ENCODE data around the gene RGS12. TPM values are rescaled to one million over a fixed set of nuclear protein-coding genes. Genes with fewer than 3 reads are reported as not detected.

The RGS12 gene
- total and polyA plus RNA-seq, 2 of the 13 experiments (the other 11 are each of a cell fraction or from before 2014, with no cell fraction given): 21.0 to 27.7 TPM

- Histone ChIP-seq H3K9ac (ENCODE audit: insufficient read depth, low read depth, low read length) (no peak overlapping the region), H3K27ac (ENCODE audit: extremely low read length, insufficient read depth, low read length) (no peak overlapping the region), H3K4me1 (ENCODE audit: insufficient read depth, low read length) (peaks cover 57% of the 10 kb centered on the region), H3K4me2 (ENCODE audit: low read depth, low read length) (peak overlapping the region; percentile 28; the same call in 1 of the 2 replicates), H3K79me2 (ENCODE audit: insufficient read depth, low read length) (peaks cover 13% of the 10 kb centered on the region), H4K20me1 (ENCODE audit: insufficient read depth, low read length) (no peaks in the 10 kb centered on the region), H3K36me3 (replicated peaks in 1 of 2; ENCODE audit: control insufficient read depth in 1 of 2, insufficient read depth in 2 of 2, low read length in 2 of 2) (no peaks in the 10 kb centered on the region), H3K9me3 (ENCODE audit: low read length) (no peaks in the 10 kb centered on the region), H3K4me3 (replicated peaks in 1 of 3; ENCODE audit: insufficient read depth in 1 of 3, low read depth in 2 of 3, low read length in 3 of 3) (peak overlapping the region in 1 of 3 experiments; percentile 20; a peak in 1 of 6 replicates), H2AFZ (ENCODE audit: low read length) (no peak overlapping the region), H3K27me3 (ENCODE audit: control insufficient read depth in 1 of 2, insufficient read depth in 2 of 2, low read length in 2 of 2) (peaks cover 1 to 17% of the 10 kb centered on the region in 2 experiments; a peak in 2 of 5 replicates)
- no TSS peak for BruUV-seq (replicated peaks)
- ChIA-PET POLR2A (no interaction called here), CTCF (ENCODE audit: low intra/inter-chr PET ratio, low total read pairs) (no interaction called here)
- TF ChIP-seq HNF4A (CRISPR knock-in tag; IDR thresholded peaks at IDR 0.05) (peak; percentile 24; the same call in 1 of the 2 replicates), ZNF709 (CRISPR knock-in tag; IDR thresholded peaks at IDR 0.05) (no peak), ZNF687 (CRISPR knock-in tag; IDR thresholded peaks at IDR 0.05) (0 out of 2 replicates have a peak, but pooled peaks have one; percentile 34)
- TF ChIP-seq, protein P1, sequence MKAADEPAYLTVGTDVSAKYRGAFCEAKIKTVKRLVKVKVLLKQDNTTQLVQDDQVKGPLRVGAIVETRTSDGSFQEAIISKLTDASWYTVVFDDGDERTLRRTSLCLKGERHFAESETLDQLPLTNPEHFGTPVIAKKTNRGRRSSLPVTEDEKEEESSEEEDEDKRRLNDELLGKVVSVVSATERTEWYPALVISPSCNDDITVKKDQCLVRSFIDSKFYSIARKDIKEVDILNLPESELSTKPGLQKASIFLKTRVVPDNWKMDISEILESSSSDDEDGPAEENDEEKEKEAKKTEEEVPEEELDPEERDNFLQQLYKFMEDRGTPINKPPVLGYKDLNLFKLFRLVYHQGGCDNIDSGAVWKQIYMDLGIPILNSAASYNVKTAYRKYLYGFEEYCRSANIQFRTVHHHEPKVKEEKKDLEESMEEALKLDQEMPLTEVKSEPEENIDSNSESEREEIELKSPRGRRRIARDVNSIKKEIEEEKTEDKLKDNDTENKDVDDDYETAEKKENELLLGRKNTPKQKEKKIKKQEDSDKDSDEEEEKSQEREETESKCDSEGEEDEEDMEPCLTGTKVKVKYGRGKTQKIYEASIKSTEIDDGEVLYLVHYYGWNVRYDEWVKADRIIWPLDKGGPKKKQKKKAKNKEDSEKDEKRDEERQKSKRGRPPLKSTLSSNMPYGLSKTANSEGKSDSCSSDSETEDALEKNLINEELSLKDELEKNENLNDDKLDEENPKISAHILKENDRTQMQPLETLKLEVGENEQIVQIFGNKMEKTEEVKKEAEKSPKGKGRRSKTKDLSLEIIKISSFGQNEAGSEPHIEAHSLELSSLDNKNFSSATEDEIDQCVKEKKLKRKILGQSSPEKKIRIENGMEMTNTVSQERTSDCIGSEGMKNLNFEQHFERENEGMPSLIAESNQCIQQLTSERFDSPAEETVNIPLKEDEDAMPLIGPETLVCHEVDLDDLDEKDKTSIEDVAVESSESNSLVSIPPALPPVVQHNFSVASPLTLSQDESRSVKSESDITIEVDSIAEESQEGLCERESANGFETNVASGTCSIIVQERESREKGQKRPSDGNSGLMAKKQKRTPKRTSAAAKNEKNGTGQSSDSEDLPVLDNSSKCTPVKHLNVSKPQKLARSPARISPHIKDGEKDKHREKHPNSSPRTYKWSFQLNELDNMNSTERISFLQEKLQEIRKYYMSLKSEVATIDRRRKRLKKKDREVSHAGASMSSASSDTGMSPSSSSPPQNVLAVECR (CRISPR knock-in tag; IDR thresholded peaks at IDR 0.05; ENCODE audit: borderline replicate concordance): 0 out of 2 replicates have a peak, but pooled peaks have one; percentile 17
- TF ChIP-seq, protein P2, sequence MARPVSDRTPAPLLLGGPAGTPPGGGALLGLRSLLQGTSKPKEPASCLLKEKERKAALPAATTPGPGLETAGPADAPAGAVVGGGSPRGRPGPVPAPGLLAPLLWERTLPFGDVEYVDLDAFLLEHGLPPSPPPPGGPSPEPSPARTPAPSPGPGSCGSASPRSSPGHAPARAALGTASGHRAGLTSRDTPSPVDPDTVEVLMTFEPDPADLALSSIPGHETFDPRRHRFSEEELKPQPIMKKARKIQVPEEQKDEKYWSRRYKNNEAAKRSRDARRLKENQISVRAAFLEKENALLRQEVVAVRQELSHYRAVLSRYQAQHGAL (CRISPR knock-in tag; IDR thresholded peaks at IDR 0.05; ENCODE audit: not compliant biosample characterization): no peak
- intact Hi-C loops (cut with micrococcal nuclease; ENCODE audit: unreplicated experiment): no loop called here
- FAIRE-seq (no peak), DNase-seq (ENCODE audit: low spot score) (no peak), ATAC-seq (no peak)
- WGBS (ENCODE audit: low lambda C conversion rate): 79% methylated on average over 9 of the region's 13 CpGs
- in situ Hi-C loops (cut with HindIII; ENCODE audit: extremely low pct_ligation_motif_present, low pct_unique_long_range_greater_than_20kb): no loop called here
Observed at GRCh38 chr4:3283916-3284315, 8.9 kb upstream of the RGS12 start.

Measured in HepG2 (cell line).